Measurements from ENCODE around the gene ZNF860. TPM values are rescaled to one million over a fixed set of nuclear protein-coding genes. Genes with fewer than 3 reads are reported as not detected.

The ZNF860 gene
- total RNA-seq, 4 donors from 2014 or later = 0.33 to 0.88 (median 0.36) TPM

DNA sequence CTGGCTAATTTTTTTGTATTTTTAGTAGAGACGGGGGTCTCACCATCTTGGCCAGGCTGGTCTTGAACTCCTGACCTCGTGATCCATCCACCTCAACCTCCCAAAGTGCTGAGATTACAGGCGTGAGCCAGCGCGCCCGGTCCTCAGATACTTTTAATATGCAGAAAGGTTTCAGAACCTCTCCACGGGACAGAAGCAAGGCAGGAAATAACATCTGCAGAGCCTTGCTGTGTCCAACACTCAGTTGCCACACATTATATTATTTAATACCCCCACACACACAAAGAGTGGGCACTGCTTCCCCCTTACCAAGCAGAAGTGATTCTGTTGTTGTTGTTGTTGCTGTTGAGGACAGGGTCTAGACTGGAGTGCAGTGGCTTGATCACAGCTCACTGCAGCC is 28.5 kb upstream of the ZNF860 start:
- TF ChIP-seq, protein P1, sequence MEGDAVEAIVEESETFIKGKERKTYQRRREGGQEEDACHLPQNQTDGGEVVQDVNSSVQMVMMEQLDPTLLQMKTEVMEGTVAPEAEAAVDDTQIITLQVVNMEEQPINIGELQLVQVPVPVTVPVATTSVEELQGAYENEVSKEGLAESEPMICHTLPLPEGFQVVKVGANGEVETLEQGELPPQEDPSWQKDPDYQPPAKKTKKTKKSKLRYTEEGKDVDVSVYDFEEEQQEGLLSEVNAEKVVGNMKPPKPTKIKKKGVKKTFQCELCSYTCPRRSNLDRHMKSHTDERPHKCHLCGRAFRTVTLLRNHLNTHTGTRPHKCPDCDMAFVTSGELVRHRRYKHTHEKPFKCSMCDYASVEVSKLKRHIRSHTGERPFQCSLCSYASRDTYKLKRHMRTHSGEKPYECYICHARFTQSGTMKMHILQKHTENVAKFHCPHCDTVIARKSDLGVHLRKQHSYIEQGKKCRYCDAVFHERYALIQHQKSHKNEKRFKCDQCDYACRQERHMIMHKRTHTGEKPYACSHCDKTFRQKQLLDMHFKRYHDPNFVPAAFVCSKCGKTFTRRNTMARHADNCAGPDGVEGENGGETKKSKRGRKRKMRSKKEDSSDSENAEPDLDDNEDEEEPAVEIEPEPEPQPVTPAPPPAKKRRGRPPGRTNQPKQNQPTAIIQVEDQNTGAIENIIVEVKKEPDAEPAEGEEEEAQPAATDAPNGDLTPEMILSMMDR (IDR thresholded peaks at IDR 0.05; ENCODE audit: low read depth) = no peak

DNA sequence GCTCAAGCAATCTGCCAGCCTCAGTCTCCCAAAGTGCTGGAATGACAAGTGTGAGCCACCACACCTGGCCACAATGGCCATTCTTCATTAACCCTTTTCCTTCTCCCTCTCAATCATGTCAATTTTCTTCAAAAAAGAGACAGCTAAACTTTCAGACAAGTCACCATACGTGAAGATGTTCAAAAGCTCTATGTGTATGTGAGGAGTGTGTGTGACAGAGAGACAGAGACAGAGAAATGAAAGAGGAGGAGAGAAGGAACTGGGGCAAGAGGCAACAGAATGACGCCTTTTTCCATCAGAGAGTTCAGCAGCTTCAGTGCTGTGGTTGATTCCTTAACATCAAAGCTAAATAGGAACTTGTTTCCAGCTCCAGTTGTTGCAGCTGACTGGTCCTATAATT is 27.9 kb upstream of the ZNF860 start:
- TF ChIP-seq, protein P1 (IDR thresholded peaks at IDR 0.05; ENCODE audit: low read depth) = no peak

DNA sequence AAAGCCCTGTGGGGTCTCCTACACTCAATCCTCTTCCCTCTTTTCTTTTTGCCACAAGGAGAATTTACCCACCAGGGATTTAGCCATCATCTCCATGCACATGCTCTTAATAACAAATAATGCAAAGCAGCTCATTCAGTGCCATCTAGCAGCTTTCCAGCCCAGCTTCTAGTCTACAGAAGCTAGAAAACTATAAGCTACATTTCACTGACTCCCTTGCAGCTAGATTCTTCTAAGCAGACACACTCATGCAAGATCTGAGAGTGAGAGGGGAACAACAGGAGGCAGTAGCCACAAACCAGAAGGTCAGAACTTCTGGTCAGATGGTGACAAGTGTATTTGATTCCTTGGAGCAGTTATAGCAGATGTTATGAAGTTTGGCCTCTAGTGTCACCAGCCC is 26.0 kb upstream of the ZNF860 start:
- TF ChIP-seq, protein P1 (IDR thresholded peaks at IDR 0.05; ENCODE audit: low read depth) = no peak

DNA sequence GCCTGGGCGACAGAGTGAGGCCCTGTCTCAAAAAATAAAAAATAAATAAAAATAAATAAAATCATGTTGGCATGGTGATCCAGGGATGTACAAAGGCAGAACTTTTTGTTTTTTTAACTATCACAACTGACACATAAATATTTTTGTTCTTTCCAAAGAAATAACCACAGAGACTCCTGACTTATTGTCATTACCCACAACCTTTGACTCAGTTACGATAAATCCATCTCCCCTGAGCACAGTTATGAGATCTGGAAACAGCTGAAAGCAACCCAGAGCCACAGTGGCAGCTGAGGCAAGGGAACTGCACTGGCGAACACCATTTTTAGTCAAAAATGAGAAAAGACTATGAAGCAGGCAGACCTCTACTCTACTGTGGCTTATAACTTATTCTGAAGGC is 24.4 kb upstream of the ZNF860 start:
- TF ChIP-seq, protein P1 (IDR thresholded peaks at IDR 0.05; ENCODE audit: low read depth) = no peak

DNA sequence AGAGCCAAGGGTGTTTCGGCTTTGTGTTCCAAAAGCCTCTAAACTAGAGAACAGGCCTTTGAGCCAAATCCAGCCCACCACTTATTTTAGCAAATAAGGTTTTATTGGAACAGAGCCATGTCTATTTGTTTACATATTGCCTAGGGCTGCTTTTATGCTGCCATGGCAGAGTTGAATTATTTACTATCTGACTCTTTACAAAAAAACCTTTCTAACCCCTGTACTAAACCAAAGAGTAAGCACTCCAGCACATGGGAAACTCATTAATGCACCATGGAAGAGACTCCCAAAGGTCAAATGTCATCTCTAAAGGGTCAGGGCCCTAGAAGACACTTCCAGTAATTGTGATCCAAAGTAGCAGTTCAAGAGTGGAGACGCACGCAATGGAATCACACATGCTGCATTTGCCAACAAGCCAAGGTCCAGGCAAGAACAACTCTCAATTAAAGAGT is 22.8 kb upstream of the ZNF860 start:
- TF ChIP-seq, protein P1 (IDR thresholded peaks at IDR 0.05; ENCODE audit: low read depth) = no peak

- TF ChIP-seq, protein P1 (IDR thresholded peaks at IDR 0.05; ENCODE audit: low read depth) = no peak
Measured at GRCh38 chr3:31959251-31959650, 22.3 kb upstream of the ZNF860 start.

GRCh38 chr3:31959951-31960792 is 21.4 kb upstream of the ZNF860 start:
- TF ChIP-seq, protein P1 (IDR thresholded peaks at IDR 0.05; ENCODE audit: low read depth) = no peak

Measured in subcutaneous adipose tissue (tissue), 4 donors.